IPS-18c (cell line): ENCODE data around the gene SYT15.
"Not testable (repeated sequence)": the region's sequence is repeated elsewhere in the genome, so short reads cannot be mapped to it uniquely, and the experiment has no call there.

Experiments
- H3K4me3 ChIP-seq: 2 replicates; pipeline ENCODE4 v1.7.0; 2013; ENCODE audit warnings: low read depth, mild to moderate bottlenecking, low read length, moderate library complexity; ENCODE audit not compliant: insufficient read depth
- H3K9me3 ChIP-seq: one replicate; pipeline ENCODE4 v1.6.1; 2013; ENCODE audit warnings: mild to moderate bottlenecking, low read length, moderate library complexity; ENCODE audit not compliant: control insufficient read depth, insufficient read depth

Gene SYT15

DNA sequence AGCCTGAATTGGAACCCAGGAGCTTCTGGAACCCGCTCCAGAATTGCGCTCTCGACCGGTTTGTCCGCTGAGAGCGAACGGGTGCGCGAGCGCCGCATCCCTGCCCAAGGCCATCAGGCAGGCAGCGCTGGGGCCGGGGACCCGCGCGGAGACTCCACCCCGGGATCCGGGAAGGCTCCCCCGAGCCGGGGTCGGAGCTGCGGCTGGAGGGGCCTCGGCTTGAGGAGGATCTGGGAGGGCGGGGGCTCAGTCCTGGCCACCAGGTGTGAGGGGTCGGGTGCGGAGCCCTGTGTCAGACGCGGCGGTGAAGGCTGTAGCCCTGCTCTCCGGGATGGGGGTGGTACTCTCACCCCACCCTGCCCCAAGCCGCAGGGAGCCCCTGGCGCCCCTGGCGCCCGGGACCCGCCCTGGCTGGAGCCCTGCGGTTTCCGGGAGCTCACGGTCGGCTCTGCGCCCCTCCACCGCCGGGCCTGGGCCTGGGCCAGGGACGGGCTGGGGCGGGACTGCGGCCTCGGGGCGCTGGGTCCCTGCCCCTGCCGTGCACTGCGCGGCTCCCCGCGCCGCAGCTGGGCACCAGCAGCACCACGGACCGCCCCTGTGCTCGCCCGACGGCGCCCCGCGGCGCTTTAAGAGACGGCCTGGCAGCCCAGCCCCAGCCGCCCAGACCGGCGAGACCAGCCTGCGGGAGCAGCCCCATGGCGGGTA lies at the start of gene SYT15:
Gene SYT15, plus strand, starts transcription at position 655 of the 705 bp plus-strand sequence. Its CDS starts 41 bp downstream, at position 696.
- not testable (repeated sequence) for H3K9me3 ChIP-seq, H3K4me3 ChIP-seq

GRCh38 chr10:46529742-46530141 lies 49.2 kb upstream of the SYT15 start:
- H3K4me3 ChIP-seq, H3K9me3 ChIP-seq: not testable (repeated sequence)

DNA sequence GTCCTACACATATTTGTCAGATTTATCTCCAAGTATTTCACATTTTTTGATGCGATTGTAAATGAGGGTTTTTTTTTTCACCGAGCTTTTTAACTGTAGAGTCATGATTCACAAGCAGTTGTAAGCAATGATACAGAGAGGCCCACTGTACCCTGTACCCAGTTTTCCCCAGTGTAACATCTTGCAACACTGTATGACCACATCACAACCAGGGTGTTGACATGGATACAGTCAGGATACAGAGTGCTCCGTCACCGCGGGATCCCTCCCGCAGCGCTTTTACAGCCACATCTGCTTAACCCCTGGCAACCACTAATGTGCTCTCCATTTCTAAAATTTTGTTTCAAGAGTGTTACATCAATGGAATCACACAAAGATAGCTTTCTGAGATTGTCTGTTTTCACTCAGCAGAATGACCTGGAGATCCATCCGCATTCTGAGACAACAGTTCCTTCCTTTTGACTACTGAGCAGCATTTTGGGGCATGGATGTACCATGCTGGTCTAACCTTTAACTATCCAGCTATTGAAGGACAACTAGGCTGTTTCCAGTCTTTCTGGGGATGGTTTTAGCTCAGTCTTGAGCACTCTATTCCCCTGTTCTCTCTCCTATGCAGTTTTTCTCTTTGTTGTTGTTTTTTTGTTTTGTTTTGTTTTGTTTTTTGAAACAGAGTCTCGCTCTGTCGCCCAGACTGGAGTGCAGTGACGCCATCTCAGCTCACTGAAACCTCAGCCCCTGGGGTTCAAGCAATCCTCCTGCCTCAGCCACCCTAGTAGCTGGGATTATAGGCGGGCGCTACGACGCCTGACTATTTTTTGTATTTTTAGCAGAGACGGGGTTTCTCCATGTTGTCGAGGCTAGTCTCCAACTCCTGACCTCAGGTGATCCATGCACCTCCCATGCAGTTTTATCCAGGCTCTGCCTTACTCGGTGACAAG lies 48.4 kb upstream of the SYT15 start:
- Histone ChIP-seq H3K9me3 (no peaks in the 10 kb centered on the region), H3K4me3 (no peak overlapping the region)

- not testable (repeated sequence) for H3K9me3 ChIP-seq, H3K4me3 ChIP-seq
Observed at GRCh38 chr10:46532256-46532655, 46.7 kb upstream of the SYT15 start.

- Histone ChIP-seq H3K9me3 (no peaks in the 10 kb centered on the region), H3K4me3 (no peak overlapping the region)
Observed at GRCh38 chr10:46534828-46535524, 44.0 kb upstream of the SYT15 start.

GRCh38 chr10:46536171-46536570 lies 42.8 kb upstream of the SYT15 start:
- Histone ChIP-seq H3K9me3 (no peaks in the 10 kb centered on the region), H3K4me3 (no peak overlapping the region)

DNA sequence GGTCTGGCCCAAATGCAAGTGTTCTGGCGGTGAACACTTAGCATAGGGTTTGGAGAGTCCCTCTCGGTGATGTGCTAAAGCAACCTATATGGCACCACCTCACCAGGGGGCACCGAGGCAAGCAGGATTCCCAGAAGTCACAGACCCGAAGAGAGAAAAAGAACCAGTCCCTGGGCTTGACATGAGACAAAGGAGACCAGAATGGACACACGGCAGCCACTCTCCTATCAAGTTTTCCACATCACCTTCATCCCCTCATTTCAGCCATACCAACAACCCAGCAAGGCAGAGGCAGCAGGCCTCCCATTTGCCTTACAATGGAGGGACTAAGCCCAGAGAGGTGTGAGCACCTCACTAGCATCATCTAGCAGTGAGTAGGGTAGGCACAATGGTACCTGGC lies 42.1 kb upstream of the SYT15 start:
- Histone ChIP-seq H3K4me3 (no peak overlapping the region), H3K9me3 (no peaks in the 10 kb centered on the region)

DNA sequence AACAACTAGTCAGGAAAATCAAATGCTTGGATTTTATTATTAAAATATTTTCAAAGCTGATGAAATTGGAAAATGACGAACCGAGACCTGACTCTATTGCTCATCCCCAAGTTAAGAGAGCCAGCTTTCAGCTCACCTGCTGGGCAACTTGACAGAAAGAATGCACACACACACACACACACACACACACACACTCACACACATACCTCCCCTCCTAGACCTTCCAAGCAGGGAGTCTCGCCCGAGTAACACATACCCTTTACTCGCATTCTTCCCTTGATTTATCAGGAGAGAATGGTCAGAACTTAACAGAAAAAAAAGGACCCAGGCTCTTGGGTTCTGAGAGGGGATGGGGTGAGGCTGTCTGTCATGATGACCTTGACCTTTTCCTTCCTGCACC lies 41.6 kb upstream of the SYT15 start:
- Histone ChIP-seq H3K9me3 (no peaks in the 10 kb centered on the region), H3K4me3 (no peak overlapping the region)

GRCh38 chr10:46538155-46538554 lies 40.8 kb upstream of the SYT15 start:
- H3K4me3 ChIP-seq, result no peak overlapping the region
- H3K9me3 ChIP-seq, result no peaks in the 10 kb centered on the region

GRCh38 chr10:46538717-46539426 lies 40.1 kb upstream of the SYT15 start:
- H3K4me3 ChIP-seq, result no peak overlapping the region
- no peaks in the 10 kb centered on the region for H3K9me3 ChIP-seq

- H3K4me3 ChIP-seq, result no peak overlapping the region
- H3K9me3 ChIP-seq, result no peaks in the 10 kb centered on the region
Observed at GRCh38 chr10:46539596-46540411, 39.1 kb upstream of the SYT15 start.

DNA sequence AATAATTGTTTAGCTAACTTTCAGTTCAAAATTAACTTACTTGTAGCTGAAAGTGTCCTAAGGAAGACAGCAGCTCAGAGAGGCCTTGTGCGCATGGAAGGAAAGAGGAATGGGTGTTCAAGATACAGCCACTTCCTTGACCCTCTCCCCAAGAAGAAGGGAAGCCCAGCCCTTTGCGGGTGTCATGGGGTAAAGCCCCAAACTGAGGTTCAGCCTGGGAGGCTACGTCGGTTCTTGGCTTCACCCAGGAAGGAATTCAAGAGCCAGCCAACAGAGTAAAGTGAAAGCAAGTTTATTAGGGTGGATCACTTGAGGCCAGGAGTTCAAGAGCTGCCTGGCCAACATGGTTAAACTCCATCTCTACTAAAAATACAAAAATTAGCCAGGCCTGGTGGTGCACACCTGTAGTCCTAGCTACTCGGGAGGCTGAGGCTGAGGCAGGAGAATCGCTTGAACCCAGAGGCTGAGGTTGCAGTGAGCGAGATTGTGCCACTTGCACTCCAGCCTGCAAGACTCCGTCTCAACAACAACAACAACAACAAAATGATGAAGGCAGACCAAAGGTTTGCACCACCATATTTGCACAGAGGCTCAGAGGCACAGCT lies 38.4 kb upstream of the SYT15 start:
- no peaks in the 10 kb centered on the region for H3K9me3 ChIP-seq
- H3K4me3 ChIP-seq, result peak overlapping the region; percentile 52

- peak overlapping the region; percentile 52 for H3K4me3 ChIP-seq
Observed at GRCh38 chr10:46541017-46541661, 37.8 kb upstream of the SYT15 start.

GRCh38 chr10:46541735-46542566 lies 37.0 kb upstream of the SYT15 start:
- no peaks in the 10 kb centered on the region for H3K9me3 ChIP-seq
- peak overlapping the region; percentile 52; the same call in 1 of the 2 replicates for H3K4me3 ChIP-seq

More at GRCh38 chr10:46541017-46541661, 37.8 kb upstream of the SYT15 start:
- no peaks in the 10 kb centered on the region for H3K9me3 ChIP-seq
